Esophagus muscularis mucosa (tissue), 3 donors: ENCODE results near the gene SYTL2.

Experiments used
- CTCF ChIP-seq, 3 experiments: fragments of 200-600 bp in 2 of 3; fragments of 450-650 bp in 1 of 3; sonication (generic) in 2 of 3; IDR thresholded peaks; one replicate each; pipeline ENCODE4 v1.5.1; 2017 to 2019; ENCODE audit warnings: antibody characterized with exemption in 3 of 3, mild to moderate bottlenecking in 2 of 3, moderate library complexity in 1 of 3
- POLR2A ChIP-seq: fragments of 450-650 bp; IDR thresholded peaks from one replicate; pipeline ENCODE4 v1.6.1; 2017; ENCODE audit warnings: antibody characterized with exemption, moderate library complexity, mild to moderate bottlenecking, low read depth
- POLR2AphosphoS5 ChIP-seq, 2 donors: sonication (generic); formaldehyde crosslinking; IDR thresholded peaks; one replicate each; pipeline ENCODE4 v1.6.1; 2017; ENCODE audit warnings: antibody characterized with exemption in 2 of 2

- TF ChIP-seq CTCF (IDR thresholded peaks at IDR 0.05), result no peak
- TF ChIP-seq POLR2AphosphoS5 (IDR thresholded peaks at IDR 0.05), result peak; percentile 41 to 49
- TF ChIP-seq POLR2A, result no peak
Observed at GRCh38 chr11:85682330-85683305, 128.3 kb downstream of the SYTL2 start.
